ENCODE results near the gene RRP9.

Gene RRP9

DNA sequence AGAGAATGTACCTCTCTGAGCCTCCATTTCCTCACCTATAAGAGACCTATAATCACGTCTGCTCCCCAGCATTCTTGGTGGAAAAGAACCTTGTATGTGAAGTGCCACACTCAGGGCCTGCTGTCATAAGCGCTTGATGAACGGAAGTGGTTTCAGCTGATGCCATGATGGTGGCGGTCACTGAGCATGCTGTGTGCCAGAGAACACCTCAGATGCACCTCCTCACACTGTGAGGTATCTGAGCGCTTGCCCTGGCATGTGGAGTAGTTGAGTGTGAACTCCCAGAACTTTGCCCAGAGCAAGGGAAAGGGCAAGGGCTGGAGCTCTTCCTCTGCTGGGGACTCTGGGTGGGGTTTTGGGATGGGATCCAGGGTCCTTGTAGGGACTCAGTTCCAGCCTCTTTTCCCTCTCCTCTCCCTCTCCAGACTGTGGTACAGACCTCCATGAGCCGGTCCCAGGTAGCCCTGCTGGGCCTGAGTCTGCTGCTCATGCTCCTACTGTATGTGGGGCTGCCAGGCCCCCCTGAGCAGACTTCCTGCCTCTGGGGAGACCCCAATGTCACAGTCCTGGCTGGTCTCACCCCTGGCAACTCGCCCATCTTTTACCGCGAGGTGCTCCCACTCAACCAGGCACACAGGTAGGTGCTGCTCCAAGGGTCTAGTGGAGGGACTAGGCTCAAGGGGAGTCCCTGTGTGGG lies 35.9 kb upstream of the RRP9 start:
- Histone ChIP-seq H3K4me1 (ENCODE audit: insufficient read depth, low read length) (peaks cover 5% of the 10 kb centered on the region; the same call in 1 of the 2 replicates), H3K9me3 (ENCODE audit: control insufficient read depth, insufficient read depth, low read length) (no peaks in the 10 kb centered on the region), H3K9ac (ENCODE audit: low read depth, low read length) (no peak overlapping the region), H3K36me3 (ENCODE audit: insufficient read depth, low read length) (no peaks in the 10 kb centered on the region)

DNA sequence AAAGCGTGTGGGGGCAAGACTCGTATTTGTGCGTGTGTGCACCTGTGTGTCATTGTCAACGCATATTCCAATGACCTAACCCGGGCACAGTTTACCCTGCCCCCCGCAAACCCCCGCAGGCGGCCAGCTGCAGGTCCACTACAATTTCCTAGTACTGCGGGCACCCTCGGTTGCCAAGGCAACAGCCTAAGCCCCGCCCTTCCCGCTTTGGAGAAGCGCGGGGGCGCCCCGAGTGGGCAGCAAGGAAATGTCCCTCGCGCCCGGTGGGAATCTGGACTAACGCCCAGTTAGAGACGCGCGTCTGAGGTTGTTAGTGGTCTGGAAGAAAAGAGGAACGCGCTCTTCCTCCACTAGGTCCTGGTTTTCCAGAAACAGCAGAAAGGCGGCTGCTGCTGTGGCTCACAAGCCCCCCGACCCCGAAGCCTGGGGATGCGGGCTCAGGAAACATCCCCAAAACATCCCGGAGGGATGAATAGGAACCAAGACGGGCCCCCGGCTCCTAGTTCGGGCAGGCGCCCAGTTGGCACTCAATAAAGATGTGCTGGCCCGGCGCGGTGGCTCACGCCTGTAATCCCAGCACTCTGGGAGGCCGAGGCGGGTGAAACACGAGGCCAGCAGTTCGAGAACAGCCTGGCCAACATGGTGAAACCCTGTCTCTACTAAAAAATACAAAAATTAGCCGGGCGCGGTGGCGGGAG lies 34.3 kb upstream of the RRP9 start:
- Histone ChIP-seq H3K4me1 (ENCODE audit: insufficient read depth, low read length) (peaks cover 5% of the 10 kb centered on the region; the same call in 1 of the 2 replicates), H3K9ac (ENCODE audit: low read depth, low read length) (peak overlapping the region; percentile 47; the same call in 1 of the 2 replicates), H3K9me3 (ENCODE audit: control insufficient read depth, insufficient read depth, low read length) (no peaks in the 10 kb centered on the region), H3K36me3 (ENCODE audit: insufficient read depth, low read length) (no peaks in the 10 kb centered on the region)

DNA sequence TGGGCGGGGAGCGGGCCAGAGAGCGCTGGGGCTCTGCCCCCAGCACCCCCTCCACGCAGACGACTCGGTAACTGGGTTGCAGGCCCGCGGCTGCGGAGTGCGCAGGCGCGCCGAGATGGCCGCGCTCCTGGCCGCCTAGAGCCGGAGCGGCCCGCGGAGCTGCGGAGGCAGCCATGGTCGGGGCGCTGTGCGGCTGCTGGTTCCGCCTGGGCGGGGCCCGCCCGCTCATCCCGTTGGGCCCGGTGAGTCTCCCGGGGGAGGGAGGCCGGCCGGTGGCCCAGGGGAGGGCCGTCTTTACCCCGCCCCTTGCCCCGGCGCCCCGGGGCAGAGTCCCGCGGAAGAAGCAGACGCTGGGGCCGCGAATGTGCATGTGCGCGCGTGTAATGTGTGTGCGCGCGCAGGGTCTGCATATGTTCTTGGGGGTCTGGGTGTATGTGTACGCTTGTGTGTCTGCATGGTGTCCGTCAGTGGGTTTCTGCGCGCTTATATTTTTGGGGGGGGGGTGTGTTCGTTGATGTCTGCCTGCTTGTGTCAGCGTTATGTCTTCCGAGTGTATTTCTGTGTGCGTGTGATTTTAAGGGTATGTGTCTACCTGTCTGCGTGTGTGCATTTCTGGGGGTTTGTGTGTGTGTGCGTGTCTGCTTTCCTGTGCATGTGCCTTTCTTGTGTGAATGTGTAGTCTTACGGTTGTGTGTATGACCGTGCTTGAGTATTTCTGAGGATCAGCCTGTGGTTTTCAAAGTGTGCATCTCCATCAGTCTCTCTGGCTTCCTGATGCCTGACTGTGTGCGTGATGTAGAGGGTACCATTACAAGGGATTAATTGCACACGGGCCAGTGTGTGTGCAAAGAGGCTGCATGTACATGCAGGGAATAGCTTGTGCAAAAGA lies 33.5 kb upstream of the RRP9 start, which contains the start of gene ABHD14A:
ABHD14A (plus strand) TSS at position 102 of the 889 bp plus-strand sequence; CDS start at position 174, 72 bp downstream.
- no peaks in the 10 kb centered on the region for H3K36me3 ChIP-seq (ENCODE audit: insufficient read depth, low read length)
- peak within 1 kb of the TSS; percentile 78 for H3K9ac ChIP-seq (ENCODE audit: low read depth, low read length)
- H3K4me1 ChIP-seq (ENCODE audit: insufficient read depth, low read length) = peaks cover 5% of the 10 kb centered on the region; the same call in 1 of the 2 replicates
- H3K9me3 ChIP-seq (ENCODE audit: control insufficient read depth, insufficient read depth, low read length) = no peaks in the 10 kb centered on the region

DNA sequence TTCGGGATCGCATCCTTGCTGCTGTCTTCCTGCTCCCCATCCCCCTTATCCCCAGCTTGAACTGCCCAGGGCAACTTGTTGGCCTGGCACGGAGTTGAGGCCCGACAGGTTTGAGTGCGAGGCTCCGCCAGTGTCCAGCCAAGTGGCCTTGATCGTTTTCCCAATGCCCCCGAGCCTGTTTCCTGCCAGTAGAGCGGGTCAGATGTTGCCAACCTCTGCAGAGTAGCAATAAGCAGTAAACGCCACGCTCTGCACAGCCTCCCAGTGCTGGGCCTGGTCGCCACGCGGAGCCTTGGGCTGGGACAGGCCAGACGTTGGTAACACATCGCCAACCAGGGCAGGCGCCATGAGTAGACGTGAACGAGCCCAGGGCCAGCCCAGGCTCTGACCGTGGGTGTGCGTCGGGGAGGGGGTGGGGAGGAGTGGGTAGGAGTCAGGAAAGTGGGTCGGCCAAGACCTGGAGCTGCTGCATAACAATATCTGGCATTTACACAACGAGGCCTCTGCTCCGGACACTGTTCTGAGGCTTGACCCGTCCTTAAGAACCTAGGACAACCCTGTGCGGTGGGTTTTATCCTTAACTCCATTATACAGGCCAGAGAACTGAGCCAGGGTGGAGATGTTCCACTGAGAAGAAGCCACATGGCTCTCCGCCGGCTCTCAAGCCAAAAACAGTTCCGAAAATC lies 32.7 kb upstream of the RRP9 start:
- H3K9ac ChIP-seq (ENCODE audit: low read depth, low read length) = peak overlapping the region; percentile 47
- H3K36me3 ChIP-seq (ENCODE audit: insufficient read depth, low read length) = no peaks in the 10 kb centered on the region
- peaks cover 5% of the 10 kb centered on the region; the same call in 1 of the 2 replicates for H3K4me1 ChIP-seq (ENCODE audit: insufficient read depth, low read length)
- H3K9me3 ChIP-seq (ENCODE audit: control insufficient read depth, insufficient read depth, low read length) = no peaks in the 10 kb centered on the region

DNA sequence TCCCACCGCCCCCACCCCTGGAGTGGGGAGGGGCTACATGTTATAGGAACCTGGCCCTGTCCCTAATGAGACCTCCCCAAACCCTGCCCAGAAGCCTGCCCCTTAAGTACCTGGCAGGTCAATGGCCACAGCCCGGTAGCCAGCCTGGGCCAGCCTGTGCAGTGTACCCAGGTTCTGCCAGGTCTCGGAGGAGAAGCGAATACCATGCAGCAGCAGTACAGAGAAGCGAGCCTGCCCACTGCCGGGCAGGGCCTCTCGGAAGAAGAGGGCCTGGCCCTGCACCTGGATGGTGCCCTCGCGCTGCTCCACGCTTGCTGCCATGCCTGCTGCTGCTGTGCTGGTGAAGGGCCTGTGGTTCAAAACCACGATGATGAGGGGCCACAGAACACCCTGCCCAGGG lies 29.6 kb upstream of the RRP9 start:
- Histone ChIP-seq H3K9me3 (ENCODE audit: control insufficient read depth, insufficient read depth, low read length) (no peaks in the 10 kb centered on the region), H3K4me1 (ENCODE audit: insufficient read depth, low read length) (peaks cover 17% of the 10 kb centered on the region), H3K36me3 (ENCODE audit: insufficient read depth, low read length) (no peaks in the 10 kb centered on the region), H3K9ac (ENCODE audit: low read depth, low read length) (no peak overlapping the region)

DNA sequence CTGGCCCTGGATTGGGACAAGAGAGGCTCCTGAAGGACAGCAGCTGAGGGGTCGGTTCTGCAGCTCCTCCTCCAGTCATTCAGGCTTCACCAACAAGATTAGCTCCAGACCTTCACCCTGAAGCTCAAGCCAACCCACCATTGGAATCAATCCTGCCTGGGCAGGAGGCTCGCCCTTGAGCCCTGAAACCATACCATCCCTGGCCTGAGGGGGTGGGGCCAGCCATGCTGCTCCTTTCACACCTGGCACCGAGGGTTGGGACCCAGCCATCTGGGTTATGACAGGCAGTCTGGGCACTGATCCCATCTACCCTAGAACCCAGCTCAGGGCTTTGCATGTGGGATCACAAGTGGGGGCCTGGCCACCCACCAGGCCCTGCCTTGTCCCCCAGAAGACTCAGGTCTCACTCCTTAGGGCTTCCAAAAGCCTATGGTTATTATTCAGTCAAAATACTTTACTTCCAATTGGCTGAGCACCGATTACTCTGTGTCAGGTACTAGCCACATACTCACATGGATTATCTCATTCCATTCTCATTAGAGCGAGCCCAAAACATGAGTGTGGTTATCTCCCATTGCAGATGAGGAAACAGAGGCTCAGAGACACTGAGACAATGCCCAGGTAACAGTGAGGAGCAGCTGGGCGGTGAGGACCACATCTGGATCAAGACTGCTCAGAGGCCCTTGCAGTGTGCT lies 29.0 kb upstream of the RRP9 start:
- Histone ChIP-seq H3K9ac (ENCODE audit: low read depth, low read length) (no peak overlapping the region), H3K4me1 (ENCODE audit: insufficient read depth, low read length) (peaks cover 23% of the 10 kb centered on the region)

DNA sequence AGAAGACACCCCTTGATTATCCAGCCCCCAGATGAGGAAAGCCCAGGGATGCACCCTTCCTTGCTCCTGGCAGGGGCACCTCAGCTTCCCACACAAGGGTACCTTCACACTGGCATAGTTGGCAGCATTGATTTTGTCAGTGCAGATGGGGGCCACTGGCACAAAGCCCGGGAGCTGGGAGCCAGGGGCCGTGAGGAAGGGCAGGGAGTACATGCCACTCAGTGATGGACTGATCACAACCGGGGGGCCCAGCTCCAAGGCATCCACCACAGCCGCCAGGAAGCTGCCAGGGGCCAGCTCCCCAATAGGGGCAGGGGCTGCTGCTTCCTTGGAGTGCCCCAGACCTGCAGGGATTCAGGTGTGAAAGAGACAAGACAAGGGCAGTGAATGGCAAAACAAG lies 28.1 kb upstream of the RRP9 start:
- Histone ChIP-seq H3K9ac (ENCODE audit: low read depth, low read length) (no peak overlapping the region; the same call in 1 of the 2 replicates), H3K36me3 (ENCODE audit: insufficient read depth, low read length) (no peaks in the 10 kb centered on the region), H3K9me3 (ENCODE audit: control insufficient read depth, insufficient read depth, low read length) (no peaks in the 10 kb centered on the region), H3K4me1 (ENCODE audit: insufficient read depth, low read length) (peaks cover 18% of the 10 kb centered on the region)

More for the DNA sequence above, 29.0 kb upstream of the RRP9 start:
- Histone ChIP-seq H3K9me3 (ENCODE audit: control insufficient read depth, insufficient read depth, low read length) (no peaks in the 10 kb centered on the region), H3K36me3 (ENCODE audit: insufficient read depth, low read length) (no peaks in the 10 kb centered on the region)

DNA sequence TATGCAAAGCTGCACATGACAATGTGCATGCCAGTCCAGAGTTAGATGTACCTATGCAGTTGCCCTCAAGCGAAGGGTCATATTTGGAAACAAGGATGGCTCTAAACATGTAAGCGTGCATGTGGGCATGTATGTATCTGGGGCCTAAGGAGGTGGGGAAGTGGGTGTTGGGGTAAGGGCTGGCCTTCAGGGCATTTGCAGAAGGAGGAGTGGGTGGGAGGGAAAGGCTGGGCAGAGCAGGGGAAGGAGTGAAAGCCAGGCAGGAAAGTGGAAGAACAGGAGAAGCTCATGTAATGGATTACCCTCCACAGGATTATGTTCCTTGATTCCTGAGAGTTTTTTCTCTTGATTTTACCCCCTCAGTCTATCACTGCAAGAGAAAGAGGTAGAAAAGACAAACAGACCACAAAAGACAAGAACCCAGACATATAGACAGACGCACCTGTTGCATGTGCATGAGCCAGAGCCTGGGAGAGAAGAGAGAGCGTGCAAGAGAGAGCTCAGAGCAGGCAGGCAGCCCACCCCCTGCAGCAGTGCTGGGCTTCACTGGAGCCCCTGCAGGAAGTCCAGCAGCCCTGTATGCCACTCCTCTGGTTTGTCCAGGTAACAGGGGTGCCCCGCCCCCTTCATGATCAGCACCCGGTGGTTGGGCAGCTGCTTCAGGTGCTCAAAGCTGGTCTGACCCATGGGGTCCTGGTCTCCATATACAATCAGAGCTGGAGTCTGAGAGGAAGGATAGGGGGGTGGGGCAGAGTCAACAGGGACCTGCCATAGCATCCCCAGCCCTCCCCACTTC lies 27.4 kb upstream of the RRP9 start:
- H3K36me3 ChIP-seq (ENCODE audit: insufficient read depth, low read length) = no peaks in the 10 kb centered on the region
- H3K9ac ChIP-seq (ENCODE audit: low read depth, low read length) = peak overlapping the region; percentile 17; the same call in 1 of the 2 replicates
- peaks cover 25% of the 10 kb centered on the region for H3K4me1 ChIP-seq (ENCODE audit: insufficient read depth, low read length)
- H3K9me3 ChIP-seq (ENCODE audit: control insufficient read depth, insufficient read depth, low read length) = no peaks in the 10 kb centered on the region

DNA sequence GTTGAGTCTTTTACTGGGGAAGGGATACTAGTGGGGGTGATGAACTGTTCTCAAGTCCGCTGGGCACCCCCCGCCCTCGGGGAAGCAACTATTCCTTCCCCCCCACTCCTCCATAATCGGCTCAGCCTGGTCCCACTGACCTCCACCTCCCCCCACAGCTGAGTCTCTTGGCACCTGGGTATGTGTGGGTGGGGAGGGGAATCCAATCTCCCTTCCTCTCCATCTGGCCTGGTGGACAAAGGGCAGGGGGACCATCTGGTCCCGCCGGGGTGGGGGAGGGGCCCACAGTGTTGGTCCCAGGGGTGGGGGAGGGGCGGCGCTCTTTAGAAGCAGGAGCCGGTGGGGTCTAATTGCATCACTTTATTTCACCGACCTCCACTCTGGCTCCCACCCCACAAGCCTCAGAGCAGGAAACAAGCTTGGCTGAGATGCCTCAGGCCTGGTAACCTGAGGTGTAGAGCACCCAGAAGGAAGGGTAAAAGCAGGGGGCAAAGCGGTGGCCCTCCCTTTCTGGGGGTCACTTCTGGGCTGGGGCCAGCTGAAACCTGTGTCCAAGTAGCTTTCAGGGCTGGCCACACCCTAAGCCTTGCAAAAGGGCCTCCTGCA lies 26.6 kb upstream of the RRP9 start:
- Histone ChIP-seq H3K36me3 (ENCODE audit: insufficient read depth, low read length) (no peaks in the 10 kb centered on the region), H3K4me1 (ENCODE audit: insufficient read depth, low read length) (peaks cover 26% of the 10 kb centered on the region), H3K9me3 (ENCODE audit: control insufficient read depth, insufficient read depth, low read length) (no peaks in the 10 kb centered on the region), H3K9ac (ENCODE audit: low read depth, low read length) (peak overlapping the region; percentile 60)

DNA sequence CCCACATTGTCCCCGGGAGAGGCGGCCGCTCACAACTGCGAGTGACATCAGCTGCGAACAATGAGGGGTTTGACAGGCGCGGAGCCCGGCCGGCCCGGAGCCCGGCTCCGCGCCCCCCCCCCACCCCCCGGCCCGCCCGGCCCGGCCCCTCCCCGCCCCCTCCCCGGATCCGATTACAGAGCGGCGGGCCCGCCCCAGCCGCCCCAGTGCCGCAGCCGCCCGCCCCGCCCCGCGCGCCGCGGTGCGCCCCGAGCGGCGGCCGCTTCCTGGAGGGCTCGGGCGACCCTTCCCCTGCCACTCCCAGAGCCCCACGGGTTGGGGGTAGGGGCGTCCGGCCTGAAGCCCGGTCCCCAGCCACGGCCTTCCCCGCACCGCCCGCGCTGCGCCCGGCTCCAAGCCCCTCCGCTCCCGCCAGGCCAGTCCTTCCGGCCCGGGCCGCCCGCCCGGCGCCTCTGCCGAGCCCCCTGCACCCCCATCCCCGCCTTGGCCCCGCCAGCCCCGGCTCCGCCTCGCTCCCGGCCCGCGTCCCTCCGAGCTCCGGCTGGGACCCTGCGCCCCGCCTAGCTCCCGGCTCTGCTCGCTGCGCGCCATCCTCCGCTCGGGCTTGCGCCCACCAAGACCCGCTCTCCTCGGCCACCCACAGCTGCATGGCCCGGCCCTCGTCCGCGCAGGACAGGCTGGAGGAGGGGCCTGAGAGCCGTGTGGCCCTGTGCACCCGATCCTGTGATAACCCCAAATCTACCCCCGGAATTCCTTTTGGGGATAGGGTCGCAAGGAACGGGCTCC lies 25.9 kb upstream of the RRP9 start, which contains the start of gene PCBP4:
PCBP4 (minus strand) TSS at position 71 of the 786 bp plus-strand sequence. CDS start 6,214 bp downstream, outside the sequence.
- Histone ChIP-seq H3K4me1 (ENCODE audit: insufficient read depth, low read length) (peaks cover 26% of the 10 kb centered on the region), H3K9me3 (ENCODE audit: control insufficient read depth, insufficient read depth, low read length) (no peaks in the 10 kb centered on the region), H3K36me3 (ENCODE audit: insufficient read depth, low read length) (no peaks in the 10 kb centered on the region), H3K9ac (ENCODE audit: low read depth, low read length) (peak within 1 kb of the TSS; percentile 66)

DNA sequence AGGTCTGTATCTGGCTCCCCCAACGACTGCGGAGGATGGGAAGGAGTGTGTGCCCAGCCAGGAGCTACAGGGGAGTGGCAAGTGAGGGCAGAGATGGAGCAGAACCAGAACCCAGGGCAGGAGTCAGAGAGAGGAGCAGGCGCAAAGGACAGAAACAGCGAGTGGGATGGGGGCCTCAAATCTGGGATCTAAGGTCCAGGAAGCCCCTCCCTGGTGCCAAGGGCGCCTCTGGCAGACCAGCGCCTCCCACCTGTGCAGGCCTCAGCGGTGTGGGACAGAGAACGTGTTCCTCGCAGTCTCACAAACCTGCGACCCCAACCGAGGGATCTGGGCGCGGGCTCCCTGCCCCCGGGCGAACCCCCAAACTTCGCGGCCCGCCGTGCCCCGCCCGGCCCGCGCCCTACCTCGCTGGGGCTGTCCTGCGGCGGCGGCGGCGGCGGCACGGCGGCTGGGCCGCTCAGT lies 25.2 kb upstream of the RRP9 start:
- Histone ChIP-seq H3K4me1 (ENCODE audit: insufficient read depth, low read length) (peaks cover 26% of the 10 kb centered on the region), H3K9ac (ENCODE audit: low read depth, low read length) (peak overlapping the region; percentile 66), H3K36me3 (ENCODE audit: insufficient read depth, low read length) (no peaks in the 10 kb centered on the region)

DNA sequence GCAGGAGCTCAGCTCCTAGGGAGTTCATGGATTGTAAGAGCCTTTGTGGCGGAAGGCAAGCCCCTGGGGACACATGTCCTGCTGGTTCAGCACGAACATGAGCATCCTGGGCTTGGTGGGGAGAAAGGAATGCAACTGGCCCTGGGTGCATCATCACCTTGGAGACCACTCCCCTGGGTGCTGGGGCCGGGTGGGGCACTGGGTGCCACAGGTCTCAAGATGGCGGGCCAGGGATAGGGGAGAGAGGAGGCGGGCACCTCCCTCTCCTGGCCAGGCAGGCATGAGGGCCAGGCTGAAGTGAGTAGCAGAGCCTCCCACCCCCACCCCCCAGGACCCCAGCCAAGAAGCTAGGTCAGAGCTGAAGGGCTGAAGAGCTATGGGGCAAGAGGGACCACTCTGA lies 24.8 kb upstream of the RRP9 start:
- Histone ChIP-seq H3K4me1 (ENCODE audit: insufficient read depth, low read length) (peaks cover 26% of the 10 kb centered on the region), H3K36me3 (ENCODE audit: insufficient read depth, low read length) (no peaks in the 10 kb centered on the region), H3K9me3 (ENCODE audit: control insufficient read depth, insufficient read depth, low read length) (no peaks in the 10 kb centered on the region), H3K9ac (ENCODE audit: low read depth, low read length) (peak overlapping the region; percentile 66; the same call in 1 of the 2 replicates)

More for the DNA sequence above, 25.2 kb upstream of the RRP9 start:
- no peaks in the 10 kb centered on the region for H3K9me3 ChIP-seq (ENCODE audit: control insufficient read depth, insufficient read depth, low read length)

Data from ES-I3 (cell line).